ENCODE results near the gene AHCTF1. TPM values are rescaled to one million over a fixed set of nuclear protein-coding genes. Genes with fewer than 3 reads are reported as not detected.
A peak's percentile ranks its signal among the peaks of the same experiment; 100 is the strongest.
"Not testable (repeated sequence)": the region's sequence is repeated elsewhere in the genome, so short reads cannot be mapped to it uniquely, and the experiment has no call there.

Gene AHCTF1
- total and polyA plus RNA-seq, 12 donors = 10.0 to 42.6 (median 27.9) TPM

DNA sequence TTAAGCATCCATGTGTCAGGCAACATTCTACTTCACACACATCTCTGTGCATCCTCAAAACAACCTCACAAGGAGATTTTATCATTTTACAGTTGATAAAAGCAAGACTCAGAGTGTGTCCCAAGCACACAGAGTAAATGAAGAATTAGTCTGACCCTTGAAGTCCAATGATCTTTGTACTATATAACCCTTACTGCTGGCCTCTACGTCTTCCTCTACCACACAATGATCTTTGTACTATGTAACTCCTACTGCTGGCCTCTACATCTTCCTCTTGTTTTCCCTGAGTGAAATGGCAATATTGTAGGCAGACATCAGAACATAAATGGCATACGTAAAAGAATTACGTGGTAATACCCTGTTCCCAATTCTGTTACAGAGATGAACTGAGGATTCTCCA lies 55.3 kb downstream of the AHCTF1 start:
- H3K36me3 ChIP-seq (replicated peaks in 1 of 2) = peaks cover 0 to 23% of the 10 kb centered on the region in 2 donors
- intact Hi-C loops (cut with DNase I) = no loop called here
- H3K4me1 ChIP-seq (replicated peaks in 1 of 2) = peaks cover 0 to under 1% of the 10 kb centered on the region in 2 donors
- TF ChIP-seq, protein P1, sequence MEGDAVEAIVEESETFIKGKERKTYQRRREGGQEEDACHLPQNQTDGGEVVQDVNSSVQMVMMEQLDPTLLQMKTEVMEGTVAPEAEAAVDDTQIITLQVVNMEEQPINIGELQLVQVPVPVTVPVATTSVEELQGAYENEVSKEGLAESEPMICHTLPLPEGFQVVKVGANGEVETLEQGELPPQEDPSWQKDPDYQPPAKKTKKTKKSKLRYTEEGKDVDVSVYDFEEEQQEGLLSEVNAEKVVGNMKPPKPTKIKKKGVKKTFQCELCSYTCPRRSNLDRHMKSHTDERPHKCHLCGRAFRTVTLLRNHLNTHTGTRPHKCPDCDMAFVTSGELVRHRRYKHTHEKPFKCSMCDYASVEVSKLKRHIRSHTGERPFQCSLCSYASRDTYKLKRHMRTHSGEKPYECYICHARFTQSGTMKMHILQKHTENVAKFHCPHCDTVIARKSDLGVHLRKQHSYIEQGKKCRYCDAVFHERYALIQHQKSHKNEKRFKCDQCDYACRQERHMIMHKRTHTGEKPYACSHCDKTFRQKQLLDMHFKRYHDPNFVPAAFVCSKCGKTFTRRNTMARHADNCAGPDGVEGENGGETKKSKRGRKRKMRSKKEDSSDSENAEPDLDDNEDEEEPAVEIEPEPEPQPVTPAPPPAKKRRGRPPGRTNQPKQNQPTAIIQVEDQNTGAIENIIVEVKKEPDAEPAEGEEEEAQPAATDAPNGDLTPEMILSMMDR (IDR thresholded peaks at IDR 0.05) = no peak
- no peak for TF ChIP-seq POLR2A (IDR thresholded peaks at IDR 0.05)
- DNase-seq = no peak
- H3K9me3 ChIP-seq (replicated peaks in 1 of 3) = no peaks in the 10 kb centered on the region
- no peak overlapping the region for H3K27ac ChIP-seq
- no peak overlapping the region for H3K4me3 ChIP-seq
- no peaks in the 10 kb centered on the region for H3K27me3 ChIP-seq
- 75 to 91% (median 80%) methylated on average over 3 of the region's 3 CpGs for WGBS, 4 donors

DNA sequence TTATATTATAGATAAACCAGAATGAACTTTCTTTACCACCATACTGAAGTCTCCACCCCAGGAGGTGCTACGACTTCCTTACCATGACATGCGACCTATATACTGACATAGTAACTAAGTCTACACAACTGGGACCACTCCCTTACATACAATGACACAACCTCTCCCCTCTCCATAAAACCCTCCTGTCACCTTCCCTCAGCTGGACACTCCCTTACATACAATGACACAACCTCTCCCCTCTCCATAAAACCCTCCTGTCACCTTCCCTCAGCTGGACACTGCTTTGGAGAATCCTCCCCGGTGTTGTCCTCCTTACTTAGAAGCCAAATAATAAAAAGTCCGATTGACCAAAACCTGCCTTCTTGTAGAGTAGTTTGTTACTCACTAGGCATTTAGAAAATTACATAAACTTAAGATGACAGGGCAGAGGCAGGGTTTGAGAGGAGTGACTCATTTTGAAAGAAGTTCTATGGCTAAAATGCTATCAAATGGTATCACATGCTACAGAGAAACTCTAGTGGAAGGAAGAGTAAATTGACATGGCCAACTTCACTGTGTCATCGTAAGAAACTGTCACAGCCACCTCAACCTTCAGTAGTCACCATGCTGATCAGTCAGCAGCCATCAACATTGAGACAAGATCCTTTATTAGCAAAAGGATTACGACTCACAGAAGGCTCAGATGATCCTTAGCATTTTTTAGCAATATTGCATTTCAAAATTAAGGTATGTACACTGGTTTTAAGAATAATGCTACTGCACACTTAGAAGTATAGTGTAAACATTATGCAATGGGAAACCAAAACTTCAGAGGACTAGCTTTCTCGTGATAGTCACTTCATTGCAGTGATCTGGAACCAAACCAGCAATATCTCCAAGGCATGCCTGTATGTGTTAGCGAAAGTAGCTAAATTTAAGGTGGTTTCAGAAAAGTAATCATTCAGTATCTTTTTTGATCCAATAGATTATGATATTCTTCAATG lies 56.4 kb downstream of the AHCTF1 start:
- peak overlapping the region in 1 of 5 donors; percentile 37 for H3K27ac ChIP-seq
- no peak for DNase-seq
- H3K36me3 ChIP-seq (replicated peaks in 1 of 2) = peaks cover 0 to 25% of the 10 kb centered on the region in 2 donors
- intact Hi-C loops (cut with DNase I) = no loop called here
- H3K27me3 ChIP-seq = no peaks in the 10 kb centered on the region
- 87 to 92% (median 91%) methylated on average over 8 of the region's 8 CpGs for WGBS, 4 donors
- H3K4me1 ChIP-seq (replicated peaks in 1 of 2) = peaks cover 7 to 11% of the 10 kb centered on the region in 2 donors
- no peak overlapping the region for H3K4me3 ChIP-seq
- H3K9me3 ChIP-seq (replicated peaks in 1 of 3) = no peaks in the 10 kb centered on the region
- TF ChIP-seq, protein P1 (IDR thresholded peaks at IDR 0.05) = no peak
- TF ChIP-seq POLR2A (IDR thresholded peaks at IDR 0.05) = no peak

DNA sequence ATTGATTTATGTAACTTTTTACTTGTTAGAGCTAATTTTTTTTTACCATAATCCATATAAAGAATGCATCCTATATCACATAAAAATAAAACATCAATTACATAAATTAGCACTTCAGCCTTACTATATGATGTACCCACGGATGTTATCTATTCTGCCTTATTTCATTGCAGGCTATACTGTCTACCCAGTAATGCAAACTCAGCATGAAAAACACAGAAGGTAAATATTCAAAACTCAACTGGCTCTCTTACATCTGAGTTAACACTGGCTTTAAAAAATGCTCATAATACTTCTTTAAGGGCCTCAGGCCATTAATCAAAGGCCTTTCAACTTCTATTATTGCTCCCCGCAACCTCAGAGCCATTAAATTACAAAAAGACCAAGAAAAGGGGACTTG lies 65.8 kb downstream of the AHCTF1 start:
- WGBS, 4 donors = 89 to 94% (median 91%) methylated on average over 2 of the region's 2 CpGs
- DNase-seq = no peak
- TF ChIP-seq, protein P1 (IDR thresholded peaks at IDR 0.05) = no peak
- TF ChIP-seq POLR2A (IDR thresholded peaks at IDR 0.05) = no peak
- no peaks in the 10 kb centered on the region for H3K9me3 ChIP-seq (replicated peaks in 1 of 3)
- no peak overlapping the region for H3K4me3 ChIP-seq
- H3K4me1 ChIP-seq (replicated peaks in 1 of 2) = peaks cover 10% of the 10 kb centered on the region in 2 donors
- H3K27ac ChIP-seq = no peak overlapping the region
- intact Hi-C loops (cut with DNase I) = no loop called here
- no peaks in the 10 kb centered on the region for H3K27me3 ChIP-seq
- H3K36me3 ChIP-seq (replicated peaks in 1 of 2) = peaks cover 0 to 17% of the 10 kb centered on the region in 2 donors

DNA sequence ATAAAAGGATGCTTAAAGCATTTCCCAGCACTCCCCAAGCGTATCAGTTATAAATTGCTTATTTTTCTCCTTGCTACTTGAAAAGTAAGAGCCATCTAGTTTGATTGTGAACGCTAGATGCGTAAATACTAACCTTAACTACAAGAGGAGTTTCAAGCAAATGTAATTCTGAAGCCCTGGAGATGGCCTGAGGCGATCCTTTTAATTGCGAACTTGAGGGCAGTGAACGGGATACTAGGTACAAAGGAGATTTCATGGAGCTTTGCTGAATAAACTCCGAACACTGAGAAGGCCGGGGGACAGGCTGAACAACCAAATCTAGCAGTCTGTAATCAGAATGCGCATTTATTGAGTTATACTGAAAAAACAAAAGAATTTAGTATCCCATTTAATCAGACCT lies 68.0 kb downstream of the AHCTF1 start:
- intact Hi-C loops (cut with DNase I); H3K4me1 ChIP-seq (replicated peaks in 1 of 2); DNase-seq; H3K27me3 ChIP-seq; H3K27ac ChIP-seq; H3K9me3 ChIP-seq (replicated peaks in 1 of 3); H3K4me3 ChIP-seq: not testable (repeated sequence)
- 82 to 95% (median 93%) methylated on average over 9 of the region's 9 CpGs for WGBS, 4 donors
- H3K36me3 ChIP-seq (replicated peaks in 1 of 2) = peaks cover 0 to 34% of the 10 kb centered on the region in 2 donors

Data from adrenal gland (tissue), 12 donors.